ENCODE measurements around the gene TBC1D22A. TPM values are rescaled to one million over a fixed set of nuclear protein-coding genes. Genes with fewer than 3 reads are reported as not detected.
A peak's percentile ranks its signal among the peaks of the same experiment; 100 is the strongest.

Gene TBC1D22A
- total RNA-seq, 2 donors from 2014 or later, result 29.5 to 34.8 TPM

DNA sequence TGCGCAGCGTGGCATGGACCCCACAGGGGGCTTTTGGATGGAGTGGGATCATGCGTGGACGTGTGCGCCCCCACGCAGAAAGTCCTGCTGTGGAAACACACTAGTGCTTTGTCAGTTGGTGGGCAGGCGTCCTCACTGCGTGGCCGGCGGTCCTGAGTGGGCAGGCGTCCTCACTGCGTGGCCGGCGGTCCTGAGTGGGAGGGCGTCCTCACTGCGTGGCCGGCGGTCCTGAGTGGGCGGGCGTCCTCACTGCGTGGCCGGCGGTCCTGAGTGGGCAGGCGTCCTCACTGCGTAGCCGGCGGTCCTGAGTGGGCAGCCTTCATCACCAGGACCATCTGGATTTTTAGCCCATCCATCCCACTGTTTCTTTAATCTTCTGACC, 205.9 kb downstream of the TBC1D22A start:
- no peaks in the 10 kb centered on the region for H3K36me3 Mint-ChIP-seq (ENCODE audit: insufficient read depth in 2 of 2)

DNA sequence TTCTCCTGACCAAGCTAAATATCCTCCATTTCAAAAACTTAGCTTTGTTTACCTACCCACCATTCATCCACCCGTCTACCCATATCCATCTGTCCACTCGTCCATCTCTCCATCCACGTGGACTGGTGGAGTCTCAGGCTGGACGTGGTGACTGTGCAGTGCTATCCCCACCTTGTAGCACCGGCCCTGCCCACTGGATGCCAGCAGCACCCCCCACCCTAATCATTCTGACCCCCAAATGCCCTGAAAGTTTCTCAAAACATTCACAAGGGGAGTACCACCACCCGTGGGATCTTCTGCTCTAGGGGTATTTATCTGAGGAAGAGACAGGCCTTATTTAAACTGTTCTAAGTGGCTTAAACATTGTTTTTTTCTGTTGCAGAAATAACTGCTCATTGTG, 206.4 kb downstream of the TBC1D22A start:
- H3K27ac Mint-ChIP-seq, result no peak overlapping the region
- no peaks in the 10 kb centered on the region for H3K27me3 Mint-ChIP-seq (ENCODE audit: low read depth)
- no peaks in the 10 kb centered on the region for H3K36me3 Mint-ChIP-seq (ENCODE audit: insufficient read depth in 2 of 2)
- no peak overlapping the region for H3K4me3 Mint-ChIP-seq
- H3K4me1 Mint-ChIP-seq (ENCODE audit: low read depth), result peaks cover 27% of the 10 kb centered on the region
- DNase-seq (no peak), ATAC-seq (replicated peaks in 1 of 2) (no peak)
- H3K9me3 Mint-ChIP-seq, result no peaks in the 10 kb centered on the region

More for the DNA sequence above, 205.9 kb downstream of the TBC1D22A start:
- Mint-ChIP-seq H3K27me3 (ENCODE audit: low read depth) (no peaks in the 10 kb centered on the region), H3K4me3 (no peak overlapping the region), H3K9me3 (no peaks in the 10 kb centered on the region), H3K27ac (no peak overlapping the region), H3K4me1 (ENCODE audit: low read depth) (peaks cover 31% of the 10 kb centered on the region)
- DNase-seq (no peak), ATAC-seq (replicated peaks in 1 of 2) (no peak)

GRCh38 chr22:46969491-46969890, 207.0 kb downstream of the TBC1D22A start:
- no peaks in the 10 kb centered on the region for H3K27me3 Mint-ChIP-seq (ENCODE audit: low read depth)
- peaks cover 27% of the 10 kb centered on the region for H3K4me1 Mint-ChIP-seq (ENCODE audit: low read depth)
- H3K4me3 Mint-ChIP-seq, result peak overlapping the region; percentile 15 to 30
- no peaks in the 10 kb centered on the region for H3K36me3 Mint-ChIP-seq (ENCODE audit: insufficient read depth in 2 of 2)
- H3K27ac Mint-ChIP-seq, result peak overlapping the region; percentile 82
- DNase-seq (peak; percentile 76 to 79), ATAC-seq (replicated peaks in 1 of 2) (peak; percentile 95 to 96)
- H3K9me3 Mint-ChIP-seq, result no peaks in the 10 kb centered on the region

DNA sequence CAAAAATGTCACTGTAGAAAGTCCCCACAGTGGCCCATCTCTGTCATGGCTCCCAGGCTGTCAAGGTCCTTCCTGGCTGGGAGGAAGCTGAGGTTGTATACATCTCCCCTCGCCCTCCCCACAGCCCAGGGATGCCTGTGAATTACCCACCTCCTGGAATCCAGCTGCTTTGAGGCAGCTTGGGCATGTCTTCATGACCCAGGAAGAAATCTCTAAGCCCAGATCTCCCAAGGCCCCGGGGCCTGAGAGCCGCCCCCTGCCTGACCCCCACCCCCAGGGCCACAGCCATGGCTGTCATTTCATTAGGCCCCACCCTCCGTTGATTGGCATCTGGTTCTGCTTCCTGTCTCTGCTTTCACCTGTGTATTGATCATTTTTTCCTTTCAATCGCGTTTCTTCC, 207.5 kb downstream of the TBC1D22A start:
- peak overlapping the region; percentile 6 for H3K27ac Mint-ChIP-seq
- peaks cover 27% of the 10 kb centered on the region for H3K4me1 Mint-ChIP-seq (ENCODE audit: low read depth)
- ATAC-seq (replicated peaks in 1 of 2) (peak; percentile 51 to 53), DNase-seq (peak; percentile 4 to 6)
- no peaks in the 10 kb centered on the region for H3K36me3 Mint-ChIP-seq (ENCODE audit: insufficient read depth in 2 of 2)
- no peaks in the 10 kb centered on the region for H3K27me3 Mint-ChIP-seq (ENCODE audit: low read depth)
- H3K9me3 Mint-ChIP-seq, result no peaks in the 10 kb centered on the region
- peak overlapping the region; percentile 6 to 15 for H3K4me3 Mint-ChIP-seq

DNA sequence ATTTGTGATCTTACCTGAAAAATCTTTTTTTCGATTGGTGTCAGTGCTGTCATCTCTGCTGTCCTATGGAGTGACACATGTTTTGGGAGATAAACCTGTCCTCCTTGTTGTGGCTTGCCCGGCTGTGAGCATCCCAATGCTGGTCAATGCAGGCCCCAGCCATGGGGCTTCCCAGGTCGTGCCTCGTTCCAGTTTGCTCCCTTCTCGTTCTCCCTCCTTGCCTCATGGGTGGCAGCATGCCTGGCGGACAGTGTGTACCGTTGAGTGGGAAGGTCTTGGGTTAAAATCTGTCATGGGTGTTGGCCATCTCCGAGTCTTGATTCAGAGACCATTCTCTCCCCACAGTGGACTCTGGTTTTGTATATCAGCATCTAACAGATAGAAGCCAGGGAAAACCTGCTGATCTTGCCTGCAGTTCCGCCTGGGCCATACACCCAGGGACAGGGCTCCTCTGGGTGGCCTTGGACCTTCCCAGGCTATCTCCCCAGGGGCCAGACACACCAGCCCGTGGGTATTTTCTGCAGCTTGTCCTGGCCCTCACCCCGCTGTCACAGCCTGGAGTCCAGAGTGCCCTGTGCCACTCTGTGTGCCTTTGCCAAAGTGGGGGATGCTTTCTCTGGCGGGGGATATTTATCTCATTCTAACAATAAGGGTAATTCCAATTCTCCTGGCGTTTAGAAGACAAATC, 208.1 kb downstream of the TBC1D22A start:
- Mint-ChIP-seq H3K27me3 (ENCODE audit: low read depth) (no peaks in the 10 kb centered on the region), H3K27ac (peak overlapping the region; percentile 6), H3K4me1 (ENCODE audit: low read depth) (peaks cover 27% of the 10 kb centered on the region), H3K9me3 (no peaks in the 10 kb centered on the region), H3K4me3 (peak overlapping the region; percentile 6 to 15), H3K36me3 (ENCODE audit: insufficient read depth in 2 of 2) (no peaks in the 10 kb centered on the region)
- DNase-seq (no peak), ATAC-seq (replicated peaks in 1 of 2) (no peak)

GRCh38 chr22:46971099-46971763, 208.8 kb downstream of the TBC1D22A start:
- no peaks in the 10 kb centered on the region for H3K9me3 Mint-ChIP-seq
- no peak overlapping the region for H3K4me3 Mint-ChIP-seq
- ATAC-seq (replicated peaks in 1 of 2) (no peak), DNase-seq (no peak)
- peaks cover 23% of the 10 kb centered on the region for H3K4me1 Mint-ChIP-seq (ENCODE audit: low read depth)
- no peaks in the 10 kb centered on the region for H3K27me3 Mint-ChIP-seq (ENCODE audit: low read depth)
- H3K36me3 Mint-ChIP-seq (ENCODE audit: insufficient read depth in 2 of 2), result no peaks in the 10 kb centered on the region
- H3K27ac Mint-ChIP-seq, result no peak overlapping the region

DNA sequence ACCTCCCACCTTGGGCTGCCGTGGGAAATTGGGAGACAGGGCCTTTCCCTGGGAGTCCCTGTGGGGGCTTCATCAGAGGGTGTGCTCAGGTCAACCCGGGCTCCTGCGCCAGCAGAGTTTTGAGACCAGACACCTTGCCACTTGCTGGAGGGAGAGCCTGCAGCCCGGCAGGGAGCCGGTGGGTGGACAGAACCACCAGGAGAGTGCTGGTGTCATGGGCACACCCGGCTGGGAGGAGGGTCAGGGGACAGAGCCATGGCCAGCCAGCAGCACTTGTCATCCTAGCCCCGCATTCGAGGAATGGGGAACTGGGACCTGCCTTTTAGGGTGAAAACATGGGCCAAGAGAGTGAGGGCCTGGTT, 209.3 kb downstream of the TBC1D22A start:
- H3K9me3 Mint-ChIP-seq, result no peaks in the 10 kb centered on the region
- no peak overlapping the region for H3K27ac Mint-ChIP-seq
- H3K36me3 Mint-ChIP-seq (ENCODE audit: insufficient read depth in 2 of 2), result peaks cover 0 to 3% of the 10 kb centered on the region in 2 donors
- H3K4me1 Mint-ChIP-seq (ENCODE audit: low read depth), result peaks cover 20% of the 10 kb centered on the region
- no peak overlapping the region for H3K4me3 Mint-ChIP-seq
- H3K27me3 Mint-ChIP-seq (ENCODE audit: low read depth), result no peaks in the 10 kb centered on the region
- DNase-seq, result no peak
- no peak for ATAC-seq (replicated peaks in 1 of 2)

- Mint-ChIP-seq H3K4me1 (ENCODE audit: low read depth) (peaks cover 20% of the 10 kb centered on the region), H3K27me3 (ENCODE audit: low read depth) (no peaks in the 10 kb centered on the region), H3K4me3 (no peak overlapping the region), H3K27ac (no peak overlapping the region), H3K9me3 (no peaks in the 10 kb centered on the region), H3K36me3 (ENCODE audit: insufficient read depth in 2 of 2) (peaks cover 0 to 3% of the 10 kb centered on the region in 2 donors)
- no peak for ATAC-seq (replicated peaks in 1 of 2)
- DNase-seq, result no peak
Measured at GRCh38 chr22:46972256-46972655, 209.8 kb downstream of the TBC1D22A start.

- peaks cover 0 to 3% of the 10 kb centered on the region in 2 donors for H3K36me3 Mint-ChIP-seq (ENCODE audit: insufficient read depth in 2 of 2)
- DNase-seq (no peak), ATAC-seq (replicated peaks in 1 of 2) (no peak)
- no peaks in the 10 kb centered on the region for H3K9me3 Mint-ChIP-seq
- H3K27ac Mint-ChIP-seq, result no peak overlapping the region
- H3K4me3 Mint-ChIP-seq, result no peak overlapping the region
- H3K27me3 Mint-ChIP-seq (ENCODE audit: low read depth), result no peaks in the 10 kb centered on the region
- H3K4me1 Mint-ChIP-seq (ENCODE audit: low read depth), result peaks cover 20% of the 10 kb centered on the region
Measured at GRCh38 chr22:46972901-46973831, 210.7 kb downstream of the TBC1D22A start.

- no peaks in the 10 kb centered on the region for H3K9me3 Mint-ChIP-seq
- no peaks in the 10 kb centered on the region for H3K27me3 Mint-ChIP-seq (ENCODE audit: low read depth)
- no peak for DNase-seq
- H3K4me3 Mint-ChIP-seq, result no peak overlapping the region
- ATAC-seq (replicated peaks in 1 of 2), result no peak
- peaks cover 0 to 3% of the 10 kb centered on the region in 2 donors for H3K36me3 Mint-ChIP-seq (ENCODE audit: insufficient read depth in 2 of 2)
- no peak overlapping the region for H3K27ac Mint-ChIP-seq
- H3K4me1 Mint-ChIP-seq (ENCODE audit: low read depth), result peaks cover 16% of the 10 kb centered on the region
Measured at GRCh38 chr22:46974077-46974476, 211.6 kb downstream of the TBC1D22A start.

DNA sequence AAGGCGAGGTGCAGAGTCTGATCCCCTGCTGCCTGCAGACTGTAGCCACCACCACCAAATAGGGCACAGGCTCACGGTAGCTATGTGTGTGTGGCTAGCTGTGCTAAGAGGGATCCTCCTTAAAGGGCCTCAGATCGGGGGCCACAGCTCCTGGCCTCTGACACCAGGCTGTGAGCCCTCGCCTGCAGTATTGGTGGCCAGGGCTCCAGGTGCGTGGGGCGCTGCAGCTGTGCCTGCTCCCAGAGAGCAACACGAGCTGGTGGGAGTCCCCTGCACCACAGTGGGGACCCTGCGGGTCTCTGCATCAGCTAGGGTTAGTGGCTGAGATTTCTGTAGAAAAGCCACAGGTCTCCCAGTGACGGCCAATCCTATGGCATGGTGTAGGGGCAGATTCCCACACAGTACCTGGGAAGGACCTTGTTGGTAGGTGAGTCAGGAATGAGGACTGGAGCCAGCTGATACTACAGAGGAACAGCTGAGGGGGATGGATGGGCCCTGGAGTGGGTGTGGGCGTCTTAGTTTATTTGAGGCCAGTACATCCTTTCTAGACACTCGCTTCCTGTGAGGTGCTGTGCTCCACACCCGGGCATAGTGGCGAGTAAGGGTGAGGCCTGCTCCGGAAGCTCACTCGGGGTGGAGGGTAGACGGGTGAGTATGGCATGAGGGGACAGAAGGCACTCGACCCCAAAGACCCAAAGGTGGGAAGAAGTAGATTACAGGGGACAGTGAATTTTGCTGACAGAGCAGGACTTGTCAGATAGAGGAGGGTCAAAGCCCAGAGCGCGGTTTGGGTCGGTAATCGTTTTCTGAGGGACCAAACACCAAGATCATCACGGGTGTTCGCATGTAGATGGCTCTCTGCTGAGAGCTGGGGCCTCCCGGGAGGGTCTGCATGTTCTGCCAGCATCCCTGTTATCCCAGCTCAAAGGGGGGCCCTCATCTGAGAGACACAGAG, 212.5 kb downstream of the TBC1D22A start:
- Mint-ChIP-seq H3K27me3 (ENCODE audit: low read depth) (no peaks in the 10 kb centered on the region), H3K4me1 (ENCODE audit: low read depth) (peaks cover 7% of the 10 kb centered on the region), H3K27ac (no peak overlapping the region), H3K4me3 (no peak overlapping the region), H3K9me3 (no peaks in the 10 kb centered on the region), H3K36me3 (ENCODE audit: insufficient read depth in 2 of 2) (peaks cover 0 to 3% of the 10 kb centered on the region in 2 donors)
- DNase-seq, result no peak
- ATAC-seq (replicated peaks in 1 of 2), result no peak

DNA sequence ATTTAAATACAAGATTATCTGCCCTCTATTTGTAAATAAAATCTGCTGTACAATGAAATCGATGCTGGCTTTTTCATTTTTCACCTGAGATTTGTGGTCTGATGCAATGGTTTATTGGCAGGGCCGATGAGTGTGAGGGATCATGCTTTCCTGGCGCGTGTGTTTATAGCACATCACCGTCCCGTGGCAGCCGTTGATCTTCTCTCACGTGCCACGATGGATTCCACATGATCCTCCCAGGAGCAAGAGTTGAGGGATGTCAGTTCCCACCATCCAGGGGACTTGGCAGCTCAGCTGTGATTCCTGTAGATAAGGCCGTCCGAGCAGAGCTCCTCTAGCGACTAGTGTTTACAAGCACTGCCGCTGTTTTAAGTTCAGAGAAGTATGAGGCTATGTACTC, 213.7 kb downstream of the TBC1D22A start:
- Mint-ChIP-seq H3K4me1 (ENCODE audit: low read depth) (no peaks in the 10 kb centered on the region), H3K36me3 (ENCODE audit: insufficient read depth in 2 of 2) (peaks cover 0 to 3% of the 10 kb centered on the region in 2 donors), H3K27me3 (ENCODE audit: low read depth) (no peaks in the 10 kb centered on the region), H3K9me3 (no peaks in the 10 kb centered on the region), H3K27ac (no peak overlapping the region), H3K4me3 (no peak overlapping the region)
- DNase-seq (no peak), ATAC-seq (replicated peaks in 1 of 2) (no peak)

Measured in activated T-cell treated with anti-CD3 and anti-CD28 coated beads, Interleukin-2, amount 50 U/mL, for 72 hours (primary cell).